Measurements from ENCODE around the gene HCN3.

- TF ChIP-seq MAX (IDR thresholded peaks at IDR 0.05) (no peak), EGR1 (IDR thresholded peaks at IDR 0.05) (no peak), YY1 (IDR thresholded peaks at IDR 0.05; ENCODE audit: low read depth) (no peak), FOXM1 (IDR thresholded peaks at IDR 0.05; ENCODE audit: borderline replicate concordance, low read depth) (no peak), TEAD4 (IDR thresholded peaks at IDR 0.05) (no peak), EP300 (IDR thresholded peaks at IDR 0.05; ENCODE audit: borderline replicate concordance) (no peak), RAD21 (IDR thresholded peaks at IDR 0.05; ENCODE audit: low read depth) (no peak), ZBTB7A (IDR thresholded peaks at IDR 0.05; ENCODE audit: low read depth) (no peak)
These were observed 22.5 kb upstream of the HCN3 start for GRCh38 chr1:155254714-155255242.

All from Ishikawa (cell line).